HG02973 (cell line): ENCODE results near the gene COLGALT1.
"Not testable (repeated sequence)": the region's sequence is repeated elsewhere in the genome, so short reads cannot be mapped to it uniquely, and the experiment has no call there.

ENCODE experiments used
- ATAC-seq: cut with Tn5 transposase; IDR thresholded peaks from one replicate; pipeline ENCODE4 v1.9.1; 2021; ENCODE audit warnings: moderate library complexity; ENCODE audit not compliant: unreplicated experiment

COLGALT1 gene

DNA sequence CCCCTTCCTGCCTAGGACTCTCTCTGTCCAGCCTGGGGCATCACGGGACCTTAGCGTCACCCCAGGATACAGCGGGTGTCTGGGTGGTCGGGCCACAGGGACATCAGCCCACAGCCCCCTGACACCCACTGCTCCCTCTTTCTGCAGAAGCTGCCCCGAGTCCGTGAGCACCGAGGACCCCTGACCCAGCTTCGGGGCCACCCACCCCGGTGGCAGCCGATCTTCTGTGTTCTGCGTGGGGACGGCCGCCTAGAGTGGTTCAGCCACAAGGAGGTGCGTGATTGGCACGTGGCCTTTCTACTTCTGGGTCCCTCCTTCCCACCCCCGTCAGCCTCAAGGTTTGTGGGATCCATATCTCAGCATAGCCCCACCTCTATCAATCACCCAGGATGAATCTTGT is 23.3 kb upstream of the COLGALT1 start:
- ATAC-seq = no peak

GRCh38 chr19:17532557-17532956 is 22.9 kb upstream of the COLGALT1 start:
- no peak for ATAC-seq

DNA sequence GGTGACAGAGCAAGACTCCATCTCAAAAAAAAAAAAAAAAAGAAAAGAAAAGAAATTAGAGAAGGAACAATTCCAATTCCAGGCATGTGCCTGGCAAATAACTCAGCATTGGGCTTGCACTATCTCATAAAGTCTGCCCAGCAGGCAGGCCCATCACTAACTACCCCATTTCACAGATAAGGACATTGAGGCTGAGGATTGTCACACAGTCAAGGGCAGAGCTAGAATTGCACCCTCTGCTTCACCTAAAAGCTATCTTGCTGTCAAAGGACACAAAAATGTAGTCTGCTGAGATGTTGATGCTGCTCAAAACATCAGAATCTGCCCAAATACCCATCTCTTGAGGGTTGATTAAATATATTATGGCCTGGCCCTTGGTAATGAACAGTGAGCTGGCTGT is 20.7 kb upstream of the COLGALT1 start:
- no peak for ATAC-seq

- no peak for ATAC-seq
Measured at GRCh38 chr19:17536955-17537354, 18.5 kb upstream of the COLGALT1 start.

GRCh38 chr19:17538684-17539237 is 16.7 kb upstream of the COLGALT1 start:
- no peak for ATAC-seq

DNA sequence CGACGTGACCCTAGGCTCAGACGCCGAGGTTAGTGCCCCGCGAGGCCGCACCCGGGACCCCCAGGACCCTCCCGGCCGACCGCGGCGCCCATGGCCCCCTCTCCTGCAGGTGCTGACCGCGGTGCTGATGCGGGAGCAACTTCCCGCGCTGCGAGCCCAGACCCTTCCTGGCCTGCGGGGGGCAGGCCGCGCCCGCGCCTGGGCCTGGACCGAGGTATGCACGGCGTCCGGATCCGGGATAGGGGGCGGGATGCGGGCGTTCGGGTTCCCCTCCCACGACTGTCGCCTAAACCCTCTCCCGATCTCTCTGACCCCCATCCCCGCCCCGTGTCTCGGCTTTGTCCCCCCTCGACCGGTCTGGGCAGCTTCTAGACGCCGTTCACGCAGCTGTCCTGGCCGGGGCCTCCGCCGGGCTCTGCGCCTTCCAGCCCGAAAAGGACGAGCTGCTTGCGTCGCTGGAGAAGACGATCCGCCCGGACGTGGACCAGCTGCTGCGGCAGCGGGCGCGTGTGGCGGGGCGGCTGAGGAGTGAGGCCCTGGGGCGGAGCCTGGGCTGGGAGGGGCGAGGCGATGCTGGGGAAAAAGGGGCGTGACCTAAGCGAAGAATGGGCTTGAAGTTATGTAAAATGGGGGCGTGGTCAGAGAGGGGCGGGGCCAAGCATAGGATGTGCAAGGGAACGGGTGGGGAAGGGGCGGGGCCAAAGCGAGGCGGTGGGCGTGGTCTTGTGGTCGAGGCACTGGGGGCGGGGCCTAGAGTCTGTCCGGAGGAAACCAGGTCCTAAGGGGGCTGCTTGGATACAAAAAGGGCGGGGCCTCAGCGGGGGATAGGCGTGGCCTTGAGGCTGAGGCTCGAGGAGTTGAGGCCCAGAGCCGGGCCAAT is 16.0 kb upstream of the COLGALT1 start:
- peak; percentile 72 for ATAC-seq

DNA sequence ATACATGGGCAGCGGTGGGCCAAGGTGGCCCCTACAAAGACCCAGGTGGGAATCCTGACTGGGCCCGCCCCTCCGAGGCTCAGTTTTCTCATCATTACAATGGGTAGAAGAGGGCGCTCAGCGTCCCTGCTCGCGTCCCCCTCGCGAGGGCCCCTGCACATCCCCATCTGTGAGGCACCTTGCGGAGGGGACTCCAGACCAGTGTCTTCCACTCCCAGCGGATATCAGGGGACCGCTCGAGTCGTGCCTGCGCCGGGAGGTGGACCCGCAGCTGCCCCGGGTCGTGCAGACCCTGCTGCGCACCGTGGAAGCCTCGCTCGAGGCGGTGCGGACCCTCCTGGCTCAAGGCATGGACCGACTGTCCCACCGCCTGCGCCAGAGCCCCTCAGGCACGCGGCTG is 15.3 kb upstream of the COLGALT1 start:
- ATAC-seq = peak; percentile 11

- ATAC-seq = no peak
Measured at GRCh38 chr19:17541184-17541759, 14.2 kb upstream of the COLGALT1 start.

- no peak for ATAC-seq
Measured at GRCh38 chr19:17542042-17542441, 13.4 kb upstream of the COLGALT1 start.

DNA sequence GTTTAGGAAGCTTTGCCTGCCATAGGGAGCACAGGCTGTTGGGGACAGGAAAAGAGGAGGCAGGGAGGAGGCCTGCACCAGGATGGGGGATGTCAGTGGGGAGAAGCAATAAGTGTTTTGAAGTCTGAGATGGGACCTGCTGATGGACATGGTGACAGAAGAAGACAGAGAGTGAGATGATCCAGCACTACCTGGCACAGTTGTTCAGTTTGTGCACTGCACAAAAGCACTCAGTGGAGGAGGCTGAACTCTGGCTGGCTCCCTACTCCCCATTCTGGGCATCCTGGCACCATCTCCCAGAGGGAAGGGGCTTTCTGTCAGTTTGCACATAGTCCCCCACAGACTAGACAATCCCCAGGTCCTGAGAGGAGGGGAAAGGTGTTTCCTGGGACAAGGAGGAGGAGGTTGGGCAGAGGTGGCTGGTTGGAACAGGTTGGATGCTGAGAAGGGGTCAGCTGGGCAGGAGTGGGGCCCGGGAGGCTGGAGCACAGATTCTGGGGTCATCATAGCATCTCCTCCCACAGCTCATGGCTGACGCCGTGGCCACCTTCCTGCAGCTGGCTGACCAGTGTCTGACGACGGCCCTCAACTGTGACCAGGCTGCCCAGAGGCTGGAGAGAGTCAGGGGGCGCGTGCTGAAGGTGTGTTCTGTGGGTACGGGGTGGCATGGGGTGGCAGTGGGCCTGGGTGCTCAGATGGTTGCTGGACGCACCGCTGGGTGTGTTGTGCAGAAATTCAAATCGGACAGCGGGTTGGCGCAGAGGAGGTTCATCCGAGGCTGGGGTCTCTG is 12.5 kb upstream of the COLGALT1 start:
- ATAC-seq = no peak

DNA sequence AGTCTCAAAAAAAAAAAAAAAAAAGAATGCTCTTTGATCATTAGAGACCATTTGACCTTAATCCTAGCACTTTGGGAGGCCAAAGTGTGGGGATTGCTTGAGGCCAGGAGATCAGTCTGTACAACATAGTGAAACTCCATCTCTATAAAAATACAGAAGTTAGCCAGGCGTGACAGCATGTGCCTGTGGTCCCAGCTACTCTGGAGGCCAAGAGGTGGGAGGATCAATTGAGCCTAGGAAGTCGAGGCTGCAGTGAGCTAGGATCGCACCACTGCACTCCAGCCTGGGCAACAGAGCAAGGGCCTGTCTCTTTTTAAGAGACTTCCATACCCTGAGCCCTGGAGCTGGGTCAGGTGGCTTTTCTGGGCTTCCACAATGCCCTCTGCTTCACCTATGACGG is 11.5 kb upstream of the COLGALT1 start:
- no peak for ATAC-seq

GRCh38 chr19:17544418-17544817 is 11.0 kb upstream of the COLGALT1 start:
- ATAC-seq = no peak

- no peak for ATAC-seq
Measured at GRCh38 chr19:17548145-17548544, 7.3 kb upstream of the COLGALT1 start.

- no peak for ATAC-seq
Measured at GRCh38 chr19:17549085-17549740, 6.2 kb upstream of the COLGALT1 start.

GRCh38 chr19:17550076-17550667 is 5.3 kb upstream of the COLGALT1 start:
- ATAC-seq = no peak

- ATAC-seq = not testable (repeated sequence)
Measured at GRCh38 chr19:17552735-17553134, 2.7 kb upstream of the COLGALT1 start.

DNA sequence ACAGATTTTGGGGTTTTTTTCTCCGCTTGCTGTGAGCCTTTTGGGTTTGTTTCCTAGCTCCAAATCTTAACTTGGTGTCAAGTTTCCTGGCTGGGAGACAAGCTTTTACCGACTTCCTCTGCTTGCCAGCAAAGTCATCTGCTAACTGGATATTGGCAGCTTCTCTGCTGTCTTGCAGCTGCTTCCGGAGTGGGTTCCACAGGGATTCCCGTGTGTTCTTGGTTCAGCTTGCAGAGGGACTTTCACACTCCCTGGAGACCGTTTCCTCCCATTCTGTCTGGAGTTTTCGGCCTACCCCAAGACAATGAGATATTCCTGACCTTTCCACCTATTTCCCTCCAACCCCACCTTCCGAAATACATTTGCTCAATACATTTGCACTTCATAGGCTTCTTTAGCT is 2.2 kb upstream of the COLGALT1 start:
- no peak for ATAC-seq

- ATAC-seq = peak; percentile 15
Measured at GRCh38 chr19:17554968-17555479, 425 bp upstream of the COLGALT1 start.

DNA sequence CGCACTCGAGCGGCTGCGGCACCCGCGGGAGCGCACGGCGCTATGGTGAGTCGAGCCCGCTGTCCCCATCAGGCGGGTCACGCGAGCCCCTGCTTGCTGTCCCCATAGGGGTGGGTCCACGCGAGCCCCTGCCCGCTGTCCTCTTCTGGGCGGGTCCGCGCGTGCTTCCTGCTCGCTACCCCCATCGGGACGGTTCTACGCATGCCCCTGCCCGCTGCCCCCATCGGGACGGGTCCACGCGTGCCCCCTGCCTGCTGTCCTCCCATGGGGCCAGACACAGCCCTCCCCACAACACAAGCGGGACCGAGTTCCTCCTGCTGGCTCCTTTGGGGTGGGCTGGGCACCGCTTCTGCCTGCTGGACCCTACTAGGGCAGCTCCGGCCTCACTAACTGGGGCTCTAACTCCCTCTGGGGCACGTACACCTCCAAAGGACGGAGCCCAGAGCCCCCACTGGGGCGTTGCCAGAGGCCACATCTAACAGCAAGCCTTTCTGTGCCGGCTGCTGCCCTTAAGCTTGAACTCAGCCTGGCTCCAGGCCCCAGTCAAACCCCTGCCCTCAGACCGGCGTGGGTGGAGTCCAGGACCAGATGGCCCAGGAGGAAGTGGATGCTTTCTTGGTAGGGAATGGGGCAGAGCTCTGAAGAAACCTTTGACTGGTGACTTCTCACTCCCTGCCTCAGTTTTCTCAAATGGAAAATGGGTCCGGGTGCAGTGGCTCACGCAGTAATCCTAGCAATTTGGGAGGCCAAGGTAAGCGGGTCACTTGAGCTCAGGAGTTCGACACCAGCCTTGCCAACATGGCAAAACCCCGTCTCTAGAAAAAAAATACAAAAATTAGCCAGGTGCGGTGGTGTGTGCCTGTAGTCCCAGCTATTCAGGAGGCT is 722 bp downstream of the COLGALT1 start:
- peak; percentile 31 for ATAC-seq
